CD4-positive, alpha-beta memory T cell (primary cell): Measurements from ENCODE around the gene NCKIPSD. TPM values are rescaled to one million over a fixed set of nuclear protein-coding genes. Genes with fewer than 3 reads are reported as not detected.

Source experiments
- CTCF ChIA-PET: fragments of 350-600 bp; sonication (Branson Sonifier 250); formaldehyde crosslinking; loops from one replicate; lab custom pipeline; 2021; ENCODE audit warnings: inconsistent platforms; ENCODE audit not compliant: partially characterized antibody; lab: Charles Lee
- POLR2A ChIA-PET: fragments of 350-600 bp; sonication (Branson Sonifier 250); formaldehyde crosslinking; loops from one replicate; lab custom pipeline; 2021; ENCODE audit not compliant: partially characterized antibody; lab: Charles Lee
- DNase-seq, 5 donors: peaks; one replicate each; pipeline versions ENCODE4 v3.0.0 to v3.0.0-alpha.2; 2020 to 2022; ENCODE audit warnings: mixed read lengths in 1 of 5
- H3K27ac ChIP-seq: one replicate; pipeline ENCODE4 v1.7.0; 2013; ENCODE audit warnings: low read depth, low read length
- H3K27me3 ChIP-seq: 2 replicates; pipeline ENCODE4 v1.7.0; 2013; ENCODE audit warnings: mild to moderate bottlenecking, low read length, moderate library complexity; ENCODE audit not compliant: insufficient read depth
- H3K36me3 ChIP-seq: 2 replicates; pipeline ENCODE4 v1.7.0; 2013; ENCODE audit warnings: mild to moderate bottlenecking, low read length, moderate library complexity; ENCODE audit not compliant: insufficient read depth
- H3K4me1 ChIP-seq: 2 replicates; pipeline ENCODE4 v1.7.0; 2013; ENCODE audit warnings: mild to moderate bottlenecking, low read length, moderate library complexity; ENCODE audit not compliant: insufficient read depth
- H3K4me3 ChIP-seq, 2 donors: one replicate each; pipeline ENCODE4 v1.7.0; 2013; ENCODE audit warnings: low read length in 2 of 2, mild to moderate bottlenecking in 1 of 2
- H3K9me3 ChIP-seq, 2 donors: one replicate each; pipeline ENCODE4 v1.7.0; 2013; ENCODE audit warnings: low read length in 2 of 2, control low read depth in 1 of 2; ENCODE audit not compliant: control insufficient read depth in 1 of 2
- H3K27ac Mint-ChIP-seq, 7 donors: one replicate each; pipeline ENCODE4 v1.8.0; 2020 to 2021; ENCODE audit warnings: mixed read lengths in 7 of 7, mild to moderate bottlenecking in 6 of 7, inconsistent platforms in 3 of 7, moderate library complexity in 3 of 7
- H3K27me3 Mint-ChIP-seq, 2 donors: one replicate each; pipeline ENCODE4 v1.8.0; 2020 to 2021; ENCODE audit warnings: mixed read lengths in 2 of 2
- H3K36me3 Mint-ChIP-seq, 2 donors: one replicate each; pipeline ENCODE4 v1.8.0; 2020 to 2021; ENCODE audit warnings: mixed read lengths in 2 of 2, inconsistent platforms in 1 of 2, mild to moderate bottlenecking in 1 of 2
- H3K4me1 Mint-ChIP-seq, 4 donors: one replicate each; pipeline ENCODE4 v1.8.0; 2020 to 2021; ENCODE audit warnings: mixed read lengths in 4 of 4, mild to moderate bottlenecking in 1 of 4
- H3K4me3 Mint-ChIP-seq, 8 donors: one replicate each; pipeline ENCODE4 v1.8.0; 2020 to 2021; ENCODE audit warnings: mixed read lengths in 8 of 8, mild to moderate bottlenecking in 7 of 8, moderate library complexity in 6 of 8, inconsistent platforms in 3 of 8
- H3K9me3 Mint-ChIP-seq, 8 donors: one replicate each; pipeline ENCODE4 v1.8.0; 2020 to 2021; ENCODE audit warnings: mixed read lengths in 8 of 8, mild to moderate bottlenecking in 5 of 8, inconsistent platforms in 3 of 8, moderate library complexity in 1 of 8
- intact Hi-C: fragments of 100-400 bp; cut with micrococcal nuclease; formaldehyde crosslinking; loops from one replicate; pipeline ENCODE4 v1.15.1; 2023
- polyA plus RNA-seq, 2 donors: library from polyadenylated mRNA; unstranded; fragments of 300-500 nt; fragmentation: Illumina TruSeq; gene quantifications; one replicate each; pipeline ENCODE4 v1.2.3, GENCODE V29; 2021
- total RNA-seq, 2 experiments: library from RNA; stranded (reverse); gene quantifications; one replicate each; pipeline ENCODE4 v1.2.3, GENCODE V29; 2021

Gene NCKIPSD
- total and polyA plus RNA-seq, 4 experiments from 2014 or later: 8.3 to 21.7 (median 18.1) TPM

GRCh38 chr3:48633256-48633655 is 52.5 kb downstream of the NCKIPSD start:
- ChIA-PET CTCF (no interaction called here), POLR2A (no interaction called here)
- no peaks in the 10 kb centered on the region for H3K27me3 Mint-ChIP-seq
- H3K36me3 ChIP-seq: no peaks in the 10 kb centered on the region
- no peaks in the 10 kb centered on the region for H3K9me3 Mint-ChIP-seq
- H3K9me3 ChIP-seq: no peaks in the 10 kb centered on the region
- H3K4me1 Mint-ChIP-seq: peaks cover 3 to 25% (median 15%) of the 10 kb centered on the region in 4 donors
- H3K4me3 ChIP-seq: no peak overlapping the region
- H3K27ac ChIP-seq: no peak overlapping the region
- peaks cover 18% of the 10 kb centered on the region for H3K4me1 ChIP-seq
- H3K4me3 Mint-ChIP-seq: peak overlapping the region in 3 of 8 donors; percentile 13 to 44 (median 43)
- DNase-seq: peak in 1 of 5 donors; percentile 39
- no peaks in the 10 kb centered on the region for H3K27me3 ChIP-seq
- H3K36me3 Mint-ChIP-seq: peaks cover 0 to 15% of the 10 kb centered on the region in 2 donors
- intact Hi-C loops: no loop called here
- H3K27ac Mint-ChIP-seq: peak overlapping the region in 1 of 7 donors; percentile 48

DNA sequence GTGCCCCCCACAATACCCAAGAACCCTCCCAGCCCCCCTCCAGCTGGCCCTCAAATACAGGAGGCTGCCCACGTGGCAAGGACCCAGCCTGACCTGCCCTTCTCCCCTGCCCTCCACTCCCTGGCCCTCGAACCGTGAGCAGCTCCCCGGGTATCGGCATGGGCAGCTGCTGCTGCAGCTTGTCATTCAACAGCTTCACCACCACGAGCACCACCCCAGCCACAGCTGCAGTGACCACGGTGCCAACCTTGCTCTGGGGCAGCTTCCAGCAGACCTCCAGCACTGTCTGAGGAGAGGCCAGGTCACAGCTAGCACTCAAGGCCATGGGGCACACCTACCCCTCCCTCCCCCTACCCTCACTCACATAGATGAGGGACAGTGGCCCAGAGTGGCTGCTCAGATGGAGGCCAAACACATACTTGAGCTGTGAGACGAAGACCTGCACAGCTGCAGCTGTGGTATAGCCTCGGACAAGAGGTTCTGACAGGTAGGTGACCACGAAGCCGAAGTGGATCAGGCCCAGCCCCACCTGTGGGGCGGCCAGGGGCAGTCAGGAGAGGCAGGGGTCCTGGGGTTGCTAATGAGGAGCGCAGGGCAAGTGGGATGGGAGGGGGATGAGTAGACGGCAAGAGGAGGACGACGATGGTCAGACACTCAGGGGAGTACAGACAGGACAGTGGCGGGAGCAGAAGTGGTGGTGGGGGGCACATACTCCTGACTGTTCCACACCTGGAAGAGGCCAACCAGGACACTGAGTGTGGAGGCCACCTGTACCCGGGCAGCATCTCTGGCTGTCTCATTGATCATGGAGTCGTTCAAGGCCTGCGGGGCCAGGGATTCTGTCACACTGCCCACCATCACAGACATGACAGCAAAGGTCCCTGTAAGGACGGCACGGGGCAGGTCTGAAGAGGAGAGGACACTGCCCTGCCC is 53.9 kb downstream of the NCKIPSD start:
- Histone ChIP-seq H3K4me1 (peaks cover 18% of the 10 kb centered on the region), H3K9me3 (no peaks in the 10 kb centered on the region), H3K36me3 (no peaks in the 10 kb centered on the region), H3K4me3 (no peak overlapping the region), H3K27ac (no peak overlapping the region), H3K27me3 (no peaks in the 10 kb centered on the region)
- H3K4me1 Mint-ChIP-seq: peaks cover 3 to 25% (median 12%) of the 10 kb centered on the region in 4 donors
- no peak overlapping the region for H3K27ac Mint-ChIP-seq
- H3K4me3 Mint-ChIP-seq: peak overlapping the region in 1 of 8 donors; percentile 35
- intact Hi-C loops: no loop called here
- no peaks in the 10 kb centered on the region for H3K27me3 Mint-ChIP-seq
- ChIA-PET CTCF (no interaction called here), POLR2A (no interaction called here)
- DNase-seq: no peak
- no peaks in the 10 kb centered on the region for H3K9me3 Mint-ChIP-seq
- H3K36me3 Mint-ChIP-seq: peaks cover 10 to 25% of the 10 kb centered on the region in 2 donors

DNA sequence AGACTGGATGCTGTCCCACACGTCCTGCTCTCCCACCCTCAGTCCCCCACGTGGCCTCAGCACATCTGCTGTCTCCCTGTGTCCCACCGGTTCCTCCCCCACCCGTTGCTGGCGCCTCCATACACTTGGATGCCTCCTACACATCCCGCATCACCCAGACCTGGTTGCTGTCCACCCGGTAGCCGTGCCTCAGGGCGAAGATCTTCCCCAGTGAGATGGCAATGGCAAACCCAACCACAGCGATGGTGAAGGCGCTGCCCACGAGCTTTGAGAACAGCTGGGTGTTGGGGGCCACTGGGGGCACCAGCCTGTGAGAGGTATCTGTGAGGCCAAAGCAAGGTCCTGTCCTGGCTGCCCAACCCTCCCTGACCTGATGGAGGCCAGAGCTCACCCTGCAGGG is 54.9 kb downstream of the NCKIPSD start:
- no peaks in the 10 kb centered on the region for H3K27me3 ChIP-seq
- H3K36me3 ChIP-seq: no peaks in the 10 kb centered on the region
- no peaks in the 10 kb centered on the region for H3K9me3 Mint-ChIP-seq
- no peak overlapping the region for H3K4me3 Mint-ChIP-seq
- H3K4me1 ChIP-seq: peaks cover 12% of the 10 kb centered on the region
- no peak for DNase-seq
- no peak overlapping the region for H3K27ac ChIP-seq
- intact Hi-C loops: no loop called here
- no peak overlapping the region for H3K27ac Mint-ChIP-seq
- H3K36me3 Mint-ChIP-seq: peaks cover 11 to 31% of the 10 kb centered on the region in 2 donors
- H3K4me1 Mint-ChIP-seq: peaks cover 3 to 19% (median 9%) of the 10 kb centered on the region in 4 donors
- H3K27me3 Mint-ChIP-seq: no peaks in the 10 kb centered on the region
- ChIA-PET POLR2A (no interaction called here), CTCF (no interaction called here)
- no peak overlapping the region for H3K4me3 ChIP-seq
- H3K9me3 ChIP-seq: no peaks in the 10 kb centered on the region

DNA sequence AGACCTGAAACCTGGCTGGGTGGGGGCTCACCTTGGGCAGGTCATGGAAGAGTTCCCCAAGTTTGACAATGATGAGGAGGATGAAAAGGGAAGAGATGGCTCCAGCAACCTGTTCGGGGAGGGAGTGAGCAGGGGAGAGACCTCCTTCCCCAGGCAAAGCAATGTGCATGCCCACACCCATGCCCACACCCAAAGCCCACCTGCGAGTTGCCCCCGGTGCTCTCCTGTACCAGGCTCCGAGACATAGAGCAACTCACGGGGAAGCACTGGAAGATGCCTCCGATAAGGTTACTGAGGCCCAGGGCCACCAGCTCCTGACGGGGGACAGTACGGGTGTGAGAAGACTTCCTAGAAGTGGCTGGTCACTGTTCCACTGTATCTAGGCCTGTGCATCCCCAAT is 55.3 kb downstream of the NCKIPSD start:
- Mint-ChIP-seq H3K36me3 (peaks cover 11 to 31% of the 10 kb centered on the region in 2 donors), H3K4me1 (peaks cover 3 to 15% (median 8%) of the 10 kb centered on the region in 4 donors), H3K9me3 (no peaks in the 10 kb centered on the region), H3K4me3 (no peak overlapping the region), H3K27me3 (no peaks in the 10 kb centered on the region), H3K27ac (no peak overlapping the region)
- H3K36me3 ChIP-seq: no peaks in the 10 kb centered on the region
- DNase-seq: no peak
- H3K27me3 ChIP-seq: no peaks in the 10 kb centered on the region
- ChIA-PET CTCF (no interaction called here), POLR2A (no interaction called here)
- no peaks in the 10 kb centered on the region for H3K9me3 ChIP-seq
- no peak overlapping the region for H3K27ac ChIP-seq
- intact Hi-C loops: no loop called here
- H3K4me1 ChIP-seq: peaks cover 9% of the 10 kb centered on the region
- no peak overlapping the region for H3K4me3 ChIP-seq

DNA sequence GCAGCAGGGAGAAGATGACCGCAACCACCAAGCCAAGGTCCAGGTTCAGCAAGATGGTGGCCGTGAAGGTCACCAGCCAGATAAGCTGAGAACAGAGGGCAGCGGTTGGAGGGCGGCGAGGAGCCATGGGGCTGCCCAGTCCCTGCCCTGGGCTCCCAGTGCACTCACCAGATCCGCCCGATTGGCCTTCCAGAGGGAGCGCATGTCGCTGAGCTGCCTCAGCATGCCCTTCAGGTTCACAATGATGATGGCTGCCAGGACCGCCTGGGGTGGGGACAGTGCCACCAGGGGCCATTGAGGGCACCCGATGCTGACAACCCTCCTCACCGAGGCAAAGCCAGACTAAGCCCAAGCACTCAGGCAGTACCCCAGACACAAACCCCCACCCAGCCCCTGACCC is 55.8 kb downstream of the NCKIPSD start:
- intact Hi-C loops: no loop called here
- Mint-ChIP-seq H3K36me3 (peaks cover 11 to 31% of the 10 kb centered on the region in 2 donors), H3K4me1 (peaks cover 4 to 18% (median 7%) of the 10 kb centered on the region in 4 donors), H3K27ac (no peak overlapping the region), H3K27me3 (no peaks in the 10 kb centered on the region), H3K4me3 (no peak overlapping the region), H3K9me3 (no peaks in the 10 kb centered on the region)
- ChIA-PET POLR2A (no interaction called here), CTCF (no interaction called here)
- Histone ChIP-seq H3K36me3 (no peaks in the 10 kb centered on the region), H3K4me1 (peaks cover 9% of the 10 kb centered on the region), H3K9me3 (no peaks in the 10 kb centered on the region), H3K27ac (no peak overlapping the region), H3K27me3 (no peaks in the 10 kb centered on the region), H3K4me3 (no peak overlapping the region)
- no peak for DNase-seq

- Histone ChIP-seq H3K36me3 (no peaks in the 10 kb centered on the region), H3K27ac (no peak overlapping the region), H3K4me3 (no peak overlapping the region), H3K27me3 (no peaks in the 10 kb centered on the region), H3K4me1 (peaks cover 5% of the 10 kb centered on the region), H3K9me3 (no peaks in the 10 kb centered on the region)
- Mint-ChIP-seq H3K27me3 (no peaks in the 10 kb centered on the region), H3K4me1 (peaks cover 5 to 18% (median 8%) of the 10 kb centered on the region in 4 donors), H3K9me3 (no peaks in the 10 kb centered on the region), H3K36me3 (peaks cover 11 to 31% of the 10 kb centered on the region in 2 donors), H3K4me3 (no peak overlapping the region), H3K27ac (peak overlapping the region in 1 of 7 donors; percentile 64)
- ChIA-PET CTCF (no interaction called here), POLR2A (no interaction called here)
- intact Hi-C loops: no loop called here
- no peak for DNase-seq
Measured at GRCh38 chr3:48628277-48629017, 57.3 kb downstream of the NCKIPSD start.

DNA sequence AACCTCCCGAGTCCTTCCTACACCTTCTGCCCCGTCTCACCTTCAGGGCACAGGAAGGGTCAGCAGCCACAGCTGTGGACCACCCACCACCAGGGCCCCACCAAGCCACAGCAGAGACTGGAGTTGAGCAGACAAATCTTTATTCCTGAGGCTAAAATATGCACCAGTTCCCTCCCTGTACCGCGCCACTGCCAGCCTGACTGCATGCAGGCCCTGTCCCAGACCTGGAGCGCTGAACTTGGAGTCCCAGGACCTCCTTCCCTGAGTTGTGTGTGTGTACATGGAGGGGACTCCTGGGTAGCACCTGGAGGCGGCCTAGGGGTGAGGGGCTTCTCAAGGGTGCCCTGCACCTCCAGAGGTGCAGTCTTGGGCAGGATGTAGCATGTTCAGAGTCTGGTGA is 60.1 kb downstream of the NCKIPSD start:
- H3K36me3 Mint-ChIP-seq: peaks cover 11 to 27% of the 10 kb centered on the region in 2 donors
- H3K27me3 ChIP-seq: no peaks in the 10 kb centered on the region
- intact Hi-C loops: no loop called here
- H3K36me3 ChIP-seq: no peaks in the 10 kb centered on the region
- no peak overlapping the region for H3K4me3 ChIP-seq
- DNase-seq: no peak
- H3K4me1 Mint-ChIP-seq: peaks cover 5 to 16% (median 8%) of the 10 kb centered on the region in 4 donors
- no peaks in the 10 kb centered on the region for H3K27me3 Mint-ChIP-seq
- H3K4me3 Mint-ChIP-seq: no peak overlapping the region
- H3K27ac ChIP-seq: no peak overlapping the region
- H3K9me3 Mint-ChIP-seq: no peaks in the 10 kb centered on the region
- POLR2A ChIA-PET: no interaction called here
- peaks cover 5% of the 10 kb centered on the region for H3K4me1 ChIP-seq
- H3K27ac Mint-ChIP-seq: no peak overlapping the region
- H3K9me3 ChIP-seq: no peaks in the 10 kb centered on the region
- CTCF ChIA-PET: interaction anchor here (1.2 kb wide), 1 partner anchor 9 kb away, joined by 3 read pairs; no protein-coding TSS in a partner anchor
